ENCODE results near the gene LHFPL2. TPM values are rescaled to one million over a fixed set of nuclear protein-coding genes. Genes with fewer than 3 reads are reported as not detected.

Gene LHFPL2
- total RNA-seq, 1 donor from 2014 or later = 14.4 TPM

- DNase-seq (ENCODE audit: low read depth) = no peak
- H3K4me3 ChIP-seq (ENCODE audit: low read depth, low read length) = no peak overlapping the region
- TF ChIP-seq CTCF (conservative IDR thresholded peaks at IDR 0.05; ENCODE audit: low read depth, low read length) = no peak
Observed at GRCh38 chr5:78613756-78614155, 34.8 kb downstream of the LHFPL2 start.

DNA sequence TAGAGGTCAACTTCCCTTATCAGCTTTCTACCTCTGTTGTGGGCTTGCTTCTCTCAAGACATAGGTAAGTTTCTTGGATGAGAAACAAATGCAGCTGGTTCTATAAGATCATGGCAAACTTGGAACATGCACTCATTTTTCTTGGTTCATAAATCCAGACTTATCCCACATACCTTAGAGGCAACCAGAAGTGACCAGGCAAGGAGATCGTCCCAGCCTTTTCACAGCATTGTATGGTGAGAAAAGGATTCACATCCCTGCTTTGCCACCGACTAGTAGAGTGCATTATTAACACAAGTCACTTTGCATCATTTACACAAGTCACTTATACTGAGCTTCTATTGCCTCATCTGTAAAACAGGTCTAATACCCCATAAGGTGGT, 35.4 kb downstream of the LHFPL2 start:
- TF ChIP-seq CTCF (conservative IDR thresholded peaks at IDR 0.05; ENCODE audit: low read depth, low read length) = no peak
- DNase-seq (ENCODE audit: low read depth) = no peak
- no peak overlapping the region for H3K4me3 ChIP-seq (ENCODE audit: low read depth, low read length)

DNA sequence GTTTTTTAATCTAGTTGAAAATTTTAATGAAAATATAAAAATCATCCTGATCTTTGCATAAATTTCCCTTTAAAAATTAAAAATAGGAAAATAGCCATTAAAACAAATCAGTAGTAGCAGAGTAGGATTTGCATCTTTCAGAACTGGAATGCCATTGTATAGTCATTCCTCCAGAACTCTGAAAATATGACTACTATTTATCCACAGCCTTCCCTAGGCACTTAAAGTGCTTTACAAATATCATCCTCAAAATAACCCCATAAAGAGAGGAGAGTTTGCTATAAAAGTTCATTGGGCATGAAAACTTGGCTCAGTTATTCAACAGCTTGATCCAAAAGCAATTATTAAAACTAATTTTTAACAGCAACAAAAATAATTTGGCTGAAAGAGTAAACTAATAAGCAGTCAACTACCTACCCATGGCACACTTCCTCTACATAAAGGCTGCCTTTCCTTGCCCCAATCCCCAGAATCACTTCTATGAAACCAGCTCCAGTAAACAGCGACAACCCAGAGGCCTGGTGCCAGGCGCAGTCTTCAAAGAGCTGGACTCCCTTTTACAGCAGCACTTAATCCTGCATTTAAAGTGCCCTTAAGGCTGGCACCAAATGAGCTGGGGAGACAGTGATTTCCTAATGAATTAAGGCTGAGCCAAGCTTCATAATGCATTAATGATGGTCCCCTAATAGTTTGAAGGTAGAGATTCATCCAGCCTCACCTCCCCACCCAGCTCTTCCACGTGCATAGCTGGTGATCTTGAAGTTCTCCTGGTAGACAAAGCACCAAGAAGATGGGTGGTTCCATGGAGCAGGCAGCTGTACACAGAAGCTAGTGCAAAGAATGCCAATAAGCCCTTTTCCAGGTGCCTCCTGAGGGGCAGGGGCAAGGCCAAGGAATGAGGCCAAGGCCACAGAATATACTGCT, 36.1 kb downstream of the LHFPL2 start:
- no peak for DNase-seq (ENCODE audit: low read depth)
- no peak for TF ChIP-seq CTCF (conservative IDR thresholded peaks at IDR 0.05; ENCODE audit: low read depth, low read length)
- H3K4me3 ChIP-seq (ENCODE audit: low read depth, low read length) = no peak overlapping the region

- TF ChIP-seq CTCF (conservative IDR thresholded peaks at IDR 0.05; ENCODE audit: low read depth, low read length) = no peak
- H3K4me3 ChIP-seq (ENCODE audit: low read depth, low read length) = no peak overlapping the region
- no peak for DNase-seq (ENCODE audit: low read depth)
Observed at GRCh38 chr5:78611126-78611605, 37.4 kb downstream of the LHFPL2 start.

GRCh38 chr5:78610636-78611035, 37.9 kb downstream of the LHFPL2 start:
- H3K4me3 ChIP-seq (ENCODE audit: low read depth, low read length) = no peak overlapping the region
- no peak for TF ChIP-seq CTCF (conservative IDR thresholded peaks at IDR 0.05; ENCODE audit: low read depth, low read length)
- no peak for DNase-seq (ENCODE audit: low read depth)

DNA sequence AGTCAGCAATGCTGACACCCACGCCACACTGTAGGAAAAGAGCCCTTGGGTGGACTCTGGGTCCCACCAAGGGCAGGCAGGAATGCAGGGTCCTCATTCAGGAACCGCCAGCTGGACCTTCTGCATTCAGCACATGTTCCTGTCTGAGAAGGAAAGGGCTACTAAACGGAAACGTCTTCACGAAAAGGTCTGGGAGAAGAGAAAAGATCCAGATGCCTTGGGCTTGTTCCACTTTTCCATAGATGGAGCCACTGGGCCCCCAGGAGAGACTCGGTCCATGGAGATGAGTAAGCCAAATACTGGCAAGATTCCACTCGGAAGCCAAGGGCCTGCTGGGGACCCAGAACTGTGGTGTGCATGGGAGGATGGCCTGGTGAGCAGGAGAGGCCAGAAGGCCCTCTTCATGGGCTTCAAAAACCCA, 38.4 kb downstream of the LHFPL2 start:
- TF ChIP-seq CTCF (conservative IDR thresholded peaks at IDR 0.05; ENCODE audit: low read depth, low read length) = no peak
- DNase-seq (ENCODE audit: low read depth) = no peak
- H3K4me3 ChIP-seq (ENCODE audit: low read depth, low read length) = no peak overlapping the region

GRCh38 chr5:78607864-78608263, 40.7 kb downstream of the LHFPL2 start:
- no peak for TF ChIP-seq CTCF (conservative IDR thresholded peaks at IDR 0.05; ENCODE audit: low read depth, low read length)

More at GRCh38 chr5:78607864-78608263, 40.7 kb downstream of the LHFPL2 start:
- H3K4me3 ChIP-seq (ENCODE audit: low read depth, low read length) = no peak overlapping the region
- no peak for DNase-seq (ENCODE audit: low read depth)

Data from epithelial cell of proximal tubule (primary cell).